ENCODE measurements around the gene LRWD1. TPM values are rescaled to one million over a fixed set of nuclear protein-coding genes. Genes with fewer than 3 reads are reported as not detected.

Gene LRWD1
- total and polyA plus RNA-seq, 2 of the 13 experiments (the other 11 are each of a cell fraction or from before 2014, with no cell fraction given), result 8.5 to 16.3 TPM

DNA sequence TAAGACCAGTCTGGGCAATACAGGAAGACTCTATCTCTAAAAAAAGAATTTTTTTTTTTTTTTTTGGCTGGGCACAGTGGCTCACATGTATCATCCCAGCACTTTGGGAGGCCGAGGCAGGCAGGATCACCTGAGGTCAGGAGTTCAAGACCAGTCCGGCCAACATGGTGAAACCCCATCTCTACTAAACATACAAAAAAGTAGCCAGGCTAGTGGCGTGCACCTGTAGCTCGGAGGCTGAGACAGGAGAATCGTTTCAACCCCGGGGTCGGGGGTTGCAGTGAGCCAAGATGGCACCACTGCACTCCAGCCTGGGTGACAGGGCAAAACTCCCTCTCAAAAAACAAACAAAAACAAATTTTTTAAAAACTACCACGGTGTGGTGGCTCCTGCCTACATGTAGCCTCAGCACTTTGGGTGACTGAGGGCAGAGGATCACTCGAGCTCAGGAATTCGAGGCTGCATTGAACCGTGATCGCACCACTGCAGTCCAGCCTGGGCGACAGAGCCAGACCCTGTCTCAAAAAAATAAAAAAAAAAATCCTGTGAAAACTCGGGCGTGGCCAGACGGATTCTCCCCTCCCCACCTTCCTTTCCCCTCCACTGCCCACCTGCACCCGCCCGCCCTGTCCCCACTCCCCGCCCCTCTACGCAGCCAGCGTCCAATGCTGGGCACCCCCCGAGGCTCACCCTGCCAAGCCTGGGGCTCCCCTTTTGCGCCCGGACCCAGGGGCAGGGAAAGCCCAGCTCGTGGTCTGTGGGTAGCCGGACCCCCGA, 32.2 kb upstream of the LRWD1 start:
- BruUV-seq (replicated peaks), result no TSS peak
- H3K27me3 ChIP-seq (ENCODE audit: control insufficient read depth in 1 of 2, insufficient read depth in 2 of 2, low read length in 2 of 2), result no peaks in the 10 kb centered on the region
- peak overlapping the region; percentile 82 for H3K4me2 ChIP-seq (ENCODE audit: low read depth, low read length)
- peak overlapping the region; percentile 71 to 81 (median 75); a peak in 5 of 6 replicates for H3K4me3 ChIP-seq (replicated peaks in 1 of 3; ENCODE audit: insufficient read depth in 1 of 3, low read depth in 2 of 3, low read length in 3 of 3)
- H4K20me1 ChIP-seq (ENCODE audit: insufficient read depth, low read length), result no peaks in the 10 kb centered on the region
- H3K9me3 ChIP-seq (ENCODE audit: low read length), result no peaks in the 10 kb centered on the region
- TF ChIP-seq DMAP1 (CRISPR knock-in tag; IDR thresholded peaks at IDR 0.05), result 0 out of 2 replicates have a peak, but pooled peaks have one; percentile 30
- no peak for TF ChIP-seq ZC3H13 (CRISPR knock-in tag; IDR thresholded peaks at IDR 0.05)
- TF ChIP-seq, protein P1, sequence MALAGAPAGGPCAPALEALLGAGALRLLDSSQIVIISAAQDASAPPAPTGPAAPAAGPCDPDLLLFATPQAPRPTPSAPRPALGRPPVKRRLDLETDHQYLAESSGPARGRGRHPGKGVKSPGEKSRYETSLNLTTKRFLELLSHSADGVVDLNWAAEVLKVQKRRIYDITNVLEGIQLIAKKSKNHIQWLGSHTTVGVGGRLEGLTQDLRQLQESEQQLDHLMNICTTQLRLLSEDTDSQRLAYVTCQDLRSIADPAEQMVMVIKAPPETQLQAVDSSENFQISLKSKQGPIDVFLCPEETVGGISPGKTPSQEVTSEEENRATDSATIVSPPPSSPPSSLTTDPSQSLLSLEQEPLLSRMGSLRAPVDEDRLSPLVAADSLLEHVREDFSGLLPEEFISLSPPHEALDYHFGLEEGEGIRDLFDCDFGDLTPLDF (CRISPR knock-in tag; IDR thresholded peaks at IDR 0.05), result no peak
- TF ChIP-seq LCORL (IDR thresholded peaks at IDR 0.05), result no peak
- TF ChIP-seq LCORL (CRISPR knock-in tag; IDR thresholded peaks at IDR 0.05), result 0 out of 2 replicates have a peak, but pooled peaks have one; percentile 28
- TF ChIP-seq, protein P2, sequence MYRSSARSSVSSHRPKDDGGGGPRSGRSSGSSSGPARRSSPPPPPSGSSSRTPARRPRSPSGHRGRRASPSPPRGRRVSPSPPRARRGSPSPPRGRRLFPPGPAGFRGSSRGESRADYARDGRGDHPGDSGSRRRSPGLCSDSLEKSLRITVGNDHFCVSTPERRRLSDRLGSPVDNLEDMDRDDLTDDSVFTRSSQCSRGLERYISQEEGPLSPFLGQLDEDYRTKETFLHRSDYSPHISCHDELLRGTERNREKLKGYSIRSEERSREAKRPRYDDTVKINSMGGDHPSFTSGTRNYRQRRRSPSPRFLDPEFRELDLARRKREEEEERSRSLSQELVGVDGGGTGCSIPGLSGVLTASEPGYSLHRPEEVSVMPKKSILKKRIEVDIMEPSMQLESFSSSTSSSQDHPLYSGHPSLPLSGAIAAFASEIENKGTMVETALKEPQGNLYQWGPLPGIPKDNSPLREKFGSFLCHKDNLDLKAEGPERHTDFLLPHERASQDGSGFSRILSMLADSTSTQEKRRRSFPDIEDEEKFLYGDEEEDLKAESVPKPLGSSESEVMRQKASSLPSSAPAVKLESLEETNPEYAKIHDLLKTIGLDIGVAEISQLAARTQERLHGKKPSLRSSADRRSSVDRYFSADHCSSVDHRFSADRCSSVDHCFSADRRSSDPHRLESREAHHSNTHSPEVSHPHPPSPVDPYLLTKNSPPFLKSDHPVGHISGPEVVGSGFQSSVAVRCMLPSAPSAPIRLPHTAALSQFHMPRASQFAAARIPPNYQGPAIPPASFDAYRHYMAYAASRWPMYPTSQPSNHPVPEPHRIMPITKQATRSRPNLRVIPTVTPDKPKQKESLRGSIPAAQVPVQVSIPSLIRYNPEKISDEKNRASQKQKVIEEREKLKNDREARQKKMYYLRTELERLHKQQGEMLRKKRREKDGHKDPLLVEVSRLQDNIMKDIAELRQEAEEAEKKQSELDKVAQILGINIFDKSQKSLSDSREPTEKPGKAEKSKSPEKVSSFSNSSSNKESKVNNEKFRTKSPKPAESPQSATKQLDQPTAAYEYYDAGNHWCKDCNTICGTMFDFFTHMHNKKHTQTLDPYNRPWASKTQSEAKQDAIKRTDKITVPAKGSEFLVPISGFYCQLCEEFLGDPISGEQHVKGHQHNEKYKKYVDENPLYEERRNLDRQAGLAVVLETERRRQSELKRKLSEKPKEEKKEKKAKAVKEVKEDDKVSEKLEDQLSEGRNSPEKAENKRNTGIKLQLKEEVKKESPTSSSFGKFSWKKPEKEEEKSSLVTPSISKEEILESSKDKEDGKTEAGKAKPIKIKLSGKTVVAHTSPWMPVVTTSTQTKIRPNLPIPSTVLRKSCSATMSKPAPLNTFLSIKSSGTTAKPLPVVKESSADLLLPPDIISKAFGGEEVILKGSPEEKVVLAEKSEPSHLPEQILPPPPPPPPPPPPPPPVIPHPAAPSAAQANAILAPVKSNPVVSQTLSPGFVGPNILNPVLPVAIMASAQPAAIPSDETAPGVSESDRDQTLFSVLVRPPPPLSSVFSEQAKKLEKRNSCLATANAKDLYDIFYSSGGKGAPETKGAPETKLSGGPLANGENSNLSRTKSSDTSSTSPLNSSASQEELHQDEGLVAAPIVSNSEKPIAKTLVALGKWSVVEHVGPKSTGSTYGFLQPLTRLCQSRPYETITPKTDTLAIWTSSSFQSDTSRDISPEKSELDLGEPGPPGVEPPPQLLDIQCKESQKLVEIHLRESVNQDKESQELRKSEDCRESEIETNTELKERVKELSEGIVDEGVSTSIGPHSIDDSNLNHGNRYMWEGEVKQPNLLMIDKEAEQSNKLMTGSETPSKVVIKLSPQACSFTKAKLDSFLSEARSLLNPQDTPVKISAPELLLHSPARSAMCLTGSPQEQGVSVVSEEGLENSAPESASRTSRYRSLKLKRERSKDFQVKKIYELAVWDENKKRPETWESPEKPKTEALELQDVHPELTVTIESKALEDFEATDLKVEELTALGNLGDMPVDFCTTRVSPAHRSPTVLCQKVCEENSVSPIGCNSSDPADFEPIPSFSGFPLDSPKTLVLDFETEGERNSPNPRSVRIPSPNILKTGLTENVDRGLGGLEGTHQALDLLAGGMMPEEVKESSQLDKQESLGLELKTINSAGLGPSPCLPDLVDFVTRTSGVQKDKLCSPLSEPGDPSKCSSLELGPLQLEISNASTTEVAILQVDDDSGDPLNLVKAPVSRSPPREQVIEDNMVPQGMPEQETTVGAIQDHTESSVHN (CRISPR knock-in tag; IDR thresholded peaks at IDR 0.05), result no peak
- 0 out of 2 replicates have a peak, but pooled peaks have one; percentile 5 for TF ChIP-seq SP5 (CRISPR knock-in tag; IDR thresholded peaks at IDR 0.05; ENCODE audit: borderline replicate concordance, low read depth)
- TF ChIP-seq ZFP82 (CRISPR knock-in tag; IDR thresholded peaks at IDR 0.05; ENCODE audit: borderline replicate concordance), result no peak
- no peak for TF ChIP-seq GTF3A (CRISPR knock-in tag; conservative IDR thresholded peaks at IDR 0.05)
- TF ChIP-seq HDAC2 (CRISPR knock-in tag; IDR thresholded peaks at IDR 0.05), result no peak
- peak; percentile 59 for TF ChIP-seq HNRNPK (IDR thresholded peaks at IDR 0.05; ENCODE audit: low read depth, low read length, poor library complexity, severe bottlenecking)
- no peak for TF ChIP-seq ZNF670 (CRISPR knock-in tag; IDR thresholded peaks at IDR 0.05; ENCODE audit: borderline replicate concordance)
- TF ChIP-seq ATF7-NPFF (CRISPR knock-in tag; IDR thresholded peaks at IDR 0.05; ENCODE audit: low read depth), result no peak
- TF ChIP-seq ZFX (CRISPR knock-in tag; IDR thresholded peaks at IDR 0.05; ENCODE audit: low read depth), result peak; percentile 32; the same call in 1 of the 2 replicates
- TF ChIP-seq MZF1 (CRISPR knock-in tag; IDR thresholded peaks at IDR 0.05; ENCODE audit: borderline replicate concordance), result no peak
- no peak for FAIRE-seq
- WGBS (ENCODE audit: low lambda C conversion rate), result 10% methylated on average over 20 of the region's 27 CpGs
- H3K27ac ChIP-seq (ENCODE audit: extremely low read length, insufficient read depth, low read length), result no peak overlapping the region
- H3K9ac ChIP-seq (ENCODE audit: insufficient read depth, low read depth, low read length), result no peak overlapping the region
- in situ Hi-C loops (cut with HindIII; ENCODE audit: extremely low pct_ligation_motif_present, low pct_unique_long_range_greater_than_20kb), result no loop called here
- ChIA-PET CTCF (ENCODE audit: low intra/inter-chr PET ratio, low total read pairs) (no interaction called here), POLR2A (no interaction called here)
- intact Hi-C loops (cut with micrococcal nuclease; ENCODE audit: unreplicated experiment), result no loop called here
- peaks cover 35% of the 10 kb centered on the region for H3K4me1 ChIP-seq (ENCODE audit: insufficient read depth, low read length)
- DNase-seq (ENCODE audit: low spot score), result no peak
- no peaks in the 10 kb centered on the region for H3K36me3 ChIP-seq (replicated peaks in 1 of 2; ENCODE audit: control insufficient read depth in 1 of 2, insufficient read depth in 2 of 2, low read length in 2 of 2)
- ATAC-seq, result peak; percentile 51
- H2AFZ ChIP-seq (ENCODE audit: low read length), result no peak overlapping the region
- H3K79me2 ChIP-seq (ENCODE audit: insufficient read depth, low read length), result no peaks in the 10 kb centered on the region
